GM18861 (cell line): ENCODE results near the gene PLOD1.
"Not testable (repeated sequence)": the region's sequence is repeated elsewhere in the genome, so short reads cannot be mapped to it uniquely, and the experiment has no call there.

Experiments used
- ATAC-seq: cut with Tn5 transposase; IDR thresholded peaks from one replicate; pipeline ENCODE4 v1.9.1; 2021; ENCODE audit not compliant: unreplicated experiment

Gene PLOD1

DNA sequence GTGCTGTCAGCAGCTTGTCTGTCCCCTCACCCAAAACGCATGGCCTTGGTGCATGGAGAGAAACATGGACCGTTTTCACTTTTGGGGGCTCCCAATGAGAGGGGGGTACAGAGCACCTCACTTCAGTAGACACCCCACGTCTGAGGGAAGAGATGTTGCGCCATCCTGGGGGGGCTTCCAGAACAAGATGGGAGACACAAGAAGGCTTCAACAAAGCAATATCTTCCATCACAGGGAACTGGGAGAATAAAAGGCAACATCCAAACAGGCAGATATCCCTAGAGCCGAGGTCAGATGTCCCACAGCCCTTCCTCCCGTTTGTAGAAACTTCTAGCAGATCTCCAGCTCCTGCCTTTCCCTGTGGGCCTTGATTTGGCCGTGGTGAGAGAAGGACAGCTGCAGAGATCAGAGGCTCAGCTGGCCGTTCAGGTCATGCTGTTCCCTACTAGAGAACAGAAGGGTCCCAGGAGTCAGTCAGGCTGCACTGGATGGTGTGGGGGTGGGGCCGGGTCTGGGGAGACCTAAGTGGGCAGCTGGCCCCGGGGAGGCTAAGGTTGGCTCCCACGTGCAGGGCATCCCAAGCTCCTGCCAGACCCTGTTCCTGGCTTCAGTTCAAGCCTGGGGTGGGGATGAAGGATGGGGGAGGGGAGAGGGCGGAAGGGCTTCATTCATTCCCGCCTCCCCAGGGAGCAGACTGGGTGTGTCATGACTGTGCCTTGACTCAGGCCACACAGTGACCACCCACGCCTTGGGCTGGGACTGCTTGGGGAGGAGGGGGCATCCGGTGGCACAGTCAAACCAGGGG, 4.4 kb downstream of the PLOD1 start:
- ATAC-seq = no peak

DNA sequence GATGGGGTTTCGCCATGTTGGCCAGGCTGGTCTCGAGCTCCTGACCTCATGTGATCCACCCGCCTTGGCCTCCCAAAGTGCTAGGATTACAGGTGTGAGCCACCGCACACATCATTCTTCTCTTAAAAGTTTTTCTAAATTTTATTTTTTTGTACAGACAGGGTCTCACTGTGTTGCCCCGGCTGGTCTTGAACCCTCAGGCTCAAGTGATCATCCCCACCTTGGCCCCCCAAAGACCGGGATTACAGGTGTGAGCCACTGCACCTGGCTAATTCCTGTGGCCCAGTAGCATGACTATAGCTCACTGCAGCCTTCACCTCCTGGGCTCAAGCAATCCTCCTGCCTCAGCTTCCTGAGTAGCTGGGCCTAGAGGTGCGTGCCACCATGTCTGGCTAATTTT, 5.3 kb downstream of the PLOD1 start:
- not testable (repeated sequence) for ATAC-seq

DNA sequence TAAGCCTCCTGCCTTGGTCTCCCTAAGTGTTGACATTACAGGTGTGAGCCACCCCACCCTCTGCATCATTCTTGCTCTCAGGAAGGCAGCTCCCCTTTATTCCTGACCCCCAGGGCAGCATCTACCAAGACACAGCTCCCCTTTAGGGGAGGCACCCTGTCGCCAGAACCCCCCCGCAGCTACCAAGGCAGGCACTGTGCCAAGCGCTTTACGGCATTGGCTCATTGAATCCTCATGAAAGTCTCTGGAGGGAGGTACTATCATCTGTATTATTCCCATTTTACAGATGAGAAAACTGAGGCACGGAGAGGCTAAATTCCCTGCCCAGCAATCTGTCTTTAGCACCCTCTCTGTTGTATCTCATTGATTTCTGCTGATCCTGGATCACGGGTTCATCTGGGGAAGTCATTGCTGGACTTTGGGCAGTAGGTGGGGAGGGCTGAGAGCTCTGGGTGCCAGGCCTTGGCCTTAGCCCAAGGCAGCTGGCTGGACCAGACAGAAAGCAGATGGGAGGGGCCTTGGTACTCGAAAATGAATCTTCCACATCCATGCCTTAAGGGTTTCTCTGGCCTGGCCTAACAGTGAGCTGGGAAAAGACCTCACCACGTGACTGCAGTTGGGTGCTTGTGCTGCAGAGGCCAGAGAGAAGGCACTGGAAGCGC, 5.9 kb downstream of the PLOD1 start:
- ATAC-seq = no peak

DNA sequence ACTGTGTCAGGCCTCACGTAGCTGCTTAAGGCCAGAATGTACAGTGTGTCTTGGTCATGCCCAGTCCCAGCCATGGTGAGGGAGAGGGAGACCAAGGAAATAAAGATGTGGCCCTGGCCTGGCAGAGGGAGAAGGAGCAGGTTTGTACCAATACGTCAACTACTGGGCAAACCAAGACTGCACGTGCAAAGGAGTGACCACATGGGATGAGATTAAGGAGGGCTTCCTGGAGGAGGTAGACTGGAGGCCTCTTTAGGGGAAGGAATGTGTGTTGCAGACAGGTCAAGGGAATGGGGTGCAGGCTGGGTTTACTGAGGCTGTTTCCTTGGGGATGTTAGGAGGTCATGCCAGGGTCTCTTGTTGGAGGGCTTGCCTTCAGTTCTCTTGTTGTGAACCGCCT, 7.8 kb downstream of the PLOD1 start:
- ATAC-seq = no peak

DNA sequence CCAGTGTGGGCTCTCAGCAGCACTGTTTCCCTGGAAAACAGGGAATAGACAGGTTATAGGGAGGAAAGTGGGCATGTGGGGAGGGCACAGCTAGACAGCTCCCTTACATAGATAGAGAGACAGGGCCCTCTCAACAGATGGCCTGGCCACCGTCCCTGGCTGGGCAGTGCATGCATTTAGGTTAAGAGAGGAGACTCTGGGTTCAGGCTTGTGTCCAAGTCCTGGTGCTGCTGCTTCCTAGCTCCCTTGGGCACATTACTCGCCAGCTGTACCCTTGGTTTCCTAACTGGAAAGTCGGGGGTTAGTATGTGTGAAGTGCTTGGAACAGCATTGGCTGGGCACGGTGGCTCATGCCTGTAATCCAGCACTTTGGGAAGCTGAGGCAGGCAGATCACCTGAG, 9.1 kb downstream of the PLOD1 start:
- no peak for ATAC-seq

DNA sequence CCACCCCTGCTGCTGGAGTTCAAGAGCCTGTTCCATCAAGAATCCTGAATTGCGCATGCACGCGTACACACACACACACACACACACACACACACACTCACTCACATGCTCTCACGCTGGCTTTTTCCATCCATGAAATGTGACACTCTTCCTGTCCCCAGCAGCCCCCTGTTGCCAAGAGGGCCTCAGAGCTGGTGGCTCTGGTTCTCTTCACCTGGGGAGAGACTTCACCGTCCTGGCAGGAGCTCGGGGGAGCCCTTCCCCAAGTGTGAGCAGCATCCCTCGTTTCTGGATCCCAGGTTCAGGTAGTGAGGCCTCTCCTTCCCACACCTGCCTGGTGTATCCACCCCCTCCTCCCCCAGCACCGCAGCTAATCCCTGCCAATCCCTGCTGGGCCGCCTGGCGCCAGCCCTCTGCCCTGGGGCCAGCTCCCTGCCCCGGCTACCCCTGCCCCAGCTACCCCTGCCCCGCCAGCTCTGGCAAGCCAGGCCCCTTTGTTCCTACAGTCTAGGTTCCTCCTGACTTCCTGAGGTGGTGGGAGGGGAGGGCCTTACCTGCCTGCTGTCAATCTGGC, 9.9 kb downstream of the PLOD1 start:
- ATAC-seq = no peak

DNA sequence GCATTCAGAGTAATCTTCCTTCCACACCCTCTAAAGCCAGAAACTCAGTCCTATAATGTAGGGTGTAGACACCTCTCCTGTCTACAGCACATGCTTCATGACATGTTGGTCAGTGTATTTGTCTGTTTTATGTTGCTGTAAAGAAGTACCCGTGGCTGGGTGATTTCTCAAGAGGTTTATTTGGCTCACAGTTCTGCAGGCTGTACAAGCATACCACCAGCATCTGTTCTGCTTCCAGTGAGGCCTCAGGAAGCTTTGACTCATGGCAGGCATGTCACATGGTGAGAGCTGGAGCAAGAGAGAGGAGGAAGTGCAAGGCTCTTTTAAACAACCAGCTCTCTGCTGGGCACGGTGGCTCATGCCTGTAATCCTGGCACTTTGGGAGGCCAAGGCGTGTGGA, 12.1 kb downstream of the PLOD1 start:
- ATAC-seq = no peak

DNA sequence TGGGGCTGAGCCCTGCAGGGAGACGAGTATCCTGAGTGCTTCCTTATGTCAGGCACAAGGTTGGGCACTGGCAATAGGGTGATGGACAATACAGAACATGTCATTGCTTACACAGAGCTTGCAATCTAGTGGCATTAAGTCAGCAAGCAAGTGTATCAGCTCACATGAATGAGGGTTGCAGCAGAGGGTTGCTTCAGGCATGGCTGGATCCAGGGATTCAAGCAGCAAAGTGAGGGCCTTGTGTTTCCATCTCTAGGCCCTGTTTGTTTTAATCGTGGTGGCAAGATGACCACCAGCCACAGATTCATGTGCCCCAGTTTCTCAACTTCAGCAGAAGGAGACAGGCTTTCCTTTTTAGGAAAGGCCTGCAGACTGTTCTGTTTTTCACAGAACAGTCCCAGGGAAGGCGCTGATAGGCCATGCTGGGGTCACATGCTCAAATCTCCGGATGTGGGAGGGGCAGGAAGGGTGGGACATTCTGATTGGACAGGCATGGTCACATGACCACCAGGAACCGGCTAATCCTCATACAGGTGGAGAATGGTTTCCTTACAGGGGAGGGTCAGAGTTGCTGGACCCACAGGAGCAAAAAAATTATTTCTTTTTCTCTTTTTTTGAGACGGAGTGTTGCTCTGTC, 14.4 kb downstream of the PLOD1 start:
- no peak for ATAC-seq

DNA sequence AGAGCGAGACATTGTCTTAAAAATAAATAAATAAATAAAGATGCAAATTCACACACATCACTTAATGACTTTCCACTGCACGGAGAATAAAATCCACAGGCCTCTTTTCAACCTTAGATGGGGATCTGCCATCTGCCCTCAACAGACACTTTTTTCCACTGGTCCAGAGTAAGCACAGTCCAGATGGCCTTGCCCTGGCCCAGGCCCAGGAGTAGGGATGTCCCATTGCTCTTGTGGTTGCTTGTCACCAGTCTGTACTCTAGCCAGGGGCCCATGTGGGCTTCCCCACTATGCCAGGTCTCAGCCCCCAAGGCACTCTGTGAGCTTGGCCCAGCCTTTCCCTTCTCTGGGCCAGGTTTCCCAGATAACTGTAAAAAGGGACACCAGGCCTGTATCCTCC, 17.4 kb downstream of the PLOD1 start:
- no peak for ATAC-seq

DNA sequence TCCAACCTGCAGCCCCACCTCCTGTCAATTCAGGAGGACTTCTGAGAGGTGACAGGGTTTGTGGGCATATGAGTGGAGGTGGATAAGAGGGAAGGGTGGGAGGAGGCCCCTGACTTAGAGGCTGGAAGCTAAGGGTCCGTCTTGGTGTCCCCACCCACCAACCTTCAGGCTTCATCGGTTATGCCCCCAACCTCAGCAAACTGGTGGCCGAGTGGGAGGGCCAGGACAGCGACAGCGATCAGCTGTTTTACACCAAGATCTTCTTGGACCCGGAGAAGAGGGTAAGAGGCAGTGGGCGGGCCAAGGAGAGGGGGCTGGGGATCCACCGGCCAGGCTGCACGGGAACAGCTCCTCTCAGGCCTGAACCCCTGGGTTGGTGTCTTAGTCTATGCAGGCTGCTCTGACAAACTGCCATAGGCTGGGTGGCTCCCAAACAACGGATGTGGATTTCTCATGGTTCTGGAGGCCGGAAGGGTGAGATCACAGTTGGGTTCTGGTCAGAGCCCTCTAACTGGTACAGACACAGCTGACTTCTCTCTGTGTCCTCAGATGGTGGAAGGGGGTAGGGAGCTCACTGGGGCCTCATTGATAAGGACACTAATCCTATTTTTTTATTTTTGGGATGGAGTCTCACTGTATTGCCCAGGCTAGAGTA, 18.1 kb downstream of the PLOD1 start:
- ATAC-seq = no peak

DNA sequence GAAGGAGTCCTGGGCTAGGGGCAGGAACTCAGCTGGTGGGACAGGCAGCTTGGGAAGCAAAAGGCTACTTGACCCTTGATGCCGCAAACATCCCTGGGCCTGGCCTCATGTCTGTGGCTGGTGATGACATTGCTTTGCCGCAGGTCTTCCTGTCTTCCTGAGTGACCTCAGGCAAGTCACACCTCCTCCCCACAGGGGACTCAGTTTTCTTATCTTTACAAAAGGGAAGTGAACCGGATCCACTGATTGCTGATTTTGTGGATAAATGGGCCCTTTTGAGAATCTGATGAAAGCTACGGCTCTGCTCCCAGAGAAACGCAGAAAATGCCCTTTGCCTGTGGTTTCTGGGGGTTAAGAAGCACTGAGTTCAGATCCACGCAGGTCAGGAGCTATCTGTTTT, 20.7 kb downstream of the PLOD1 start:
- no peak for ATAC-seq

DNA sequence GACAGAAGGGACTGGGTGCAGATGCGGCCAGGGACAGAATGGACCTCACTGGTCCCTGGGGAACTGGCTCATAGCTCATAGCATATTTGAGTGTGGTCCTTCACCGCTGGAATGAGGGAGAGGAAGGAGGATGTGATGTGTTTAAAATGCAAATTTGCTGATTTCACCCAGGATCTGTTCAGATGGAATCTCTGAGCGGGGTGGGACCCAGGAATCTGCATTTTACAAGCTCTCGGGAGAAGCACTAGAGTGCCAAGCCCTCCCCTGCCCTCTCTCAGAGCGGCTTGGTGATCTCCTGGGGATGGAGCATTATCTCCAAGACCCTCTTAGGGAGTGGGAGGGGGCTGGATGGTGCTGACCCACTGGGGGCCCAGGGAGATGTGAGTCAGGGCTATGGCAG, 22.9 kb downstream of the PLOD1 start:
- no peak for ATAC-seq

DNA sequence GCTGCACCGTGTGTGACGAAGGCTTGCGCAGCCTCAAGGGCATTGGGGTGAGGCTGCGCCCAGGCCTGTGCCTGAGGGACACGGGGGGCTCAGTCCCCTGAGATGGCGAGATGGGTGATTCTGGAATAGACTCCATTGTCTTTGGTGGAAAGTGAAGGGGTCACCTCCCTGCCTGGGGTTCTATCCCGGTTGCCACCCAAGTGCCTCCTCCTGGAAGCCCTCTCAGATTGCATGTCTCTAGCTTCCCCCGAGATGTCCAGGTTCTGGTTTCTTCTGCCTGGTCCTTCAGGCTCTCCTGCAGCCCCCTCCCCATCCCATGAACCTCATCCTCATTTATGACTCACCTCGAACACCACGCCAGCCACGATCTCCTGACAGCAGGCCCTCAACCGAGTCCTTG, 23.4 kb downstream of the PLOD1 start:
- ATAC-seq = no peak

DNA sequence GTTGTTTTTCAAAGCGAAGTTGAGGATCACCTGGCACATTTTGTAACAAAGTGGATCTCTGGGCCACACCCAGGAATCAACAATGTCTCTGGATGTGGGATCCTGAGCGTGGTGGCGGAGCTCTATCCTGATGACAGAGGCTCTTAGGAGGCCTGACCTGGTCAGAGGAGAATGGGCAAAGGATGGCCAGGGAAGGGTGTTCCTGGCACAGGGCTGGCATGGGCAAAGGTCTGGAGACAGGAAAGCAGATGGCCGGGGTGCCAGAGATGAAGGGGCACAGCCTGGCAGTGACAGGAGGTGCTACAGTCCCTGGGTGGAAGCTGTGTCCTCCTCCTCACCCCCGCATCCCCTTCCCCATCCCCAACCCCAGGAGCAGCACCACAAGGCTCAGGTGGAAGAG, 25.8 kb downstream of the PLOD1 start:
- no peak for ATAC-seq

DNA sequence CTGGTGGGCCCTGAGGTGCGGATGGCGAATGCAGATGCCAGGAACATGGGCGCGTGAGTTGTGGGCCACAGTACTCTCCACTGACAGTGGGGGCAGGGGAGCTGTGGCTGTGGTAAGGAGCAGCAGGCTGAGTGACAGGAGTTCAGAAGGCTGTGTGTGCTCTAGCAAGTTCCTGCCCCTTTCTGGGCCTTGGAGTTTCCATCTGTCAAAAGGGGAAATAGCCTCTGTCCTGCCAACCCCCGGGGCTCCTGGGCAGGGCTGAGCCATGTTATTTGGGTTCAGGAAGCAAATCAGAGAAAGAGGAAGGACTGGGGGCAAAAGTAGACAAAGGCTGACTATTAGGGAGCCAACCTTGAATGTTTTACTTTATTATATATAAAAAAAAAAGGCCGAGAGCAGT, 26.2 kb downstream of the PLOD1 start:
- no peak for ATAC-seq

DNA sequence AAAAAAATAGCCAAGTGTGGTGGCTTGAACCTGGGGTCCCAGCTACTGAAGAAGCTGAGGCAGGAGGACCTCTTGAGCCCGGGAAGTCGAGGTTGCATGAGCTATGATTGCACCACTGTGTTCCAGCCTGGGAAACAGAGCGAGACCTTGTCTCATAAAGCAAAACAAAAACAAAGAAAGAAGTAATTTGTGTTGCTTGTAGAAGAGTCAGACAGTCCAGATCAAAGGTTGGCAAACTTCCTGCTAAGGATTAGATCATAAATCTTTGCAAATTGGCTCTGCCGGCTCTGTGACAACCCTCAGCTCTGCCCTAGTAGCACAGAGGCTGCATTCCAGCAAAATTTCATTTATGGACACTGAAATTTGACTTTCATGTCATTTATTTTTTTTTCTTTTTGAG, 26.7 kb downstream of the PLOD1 start:
- no peak for ATAC-seq

DNA sequence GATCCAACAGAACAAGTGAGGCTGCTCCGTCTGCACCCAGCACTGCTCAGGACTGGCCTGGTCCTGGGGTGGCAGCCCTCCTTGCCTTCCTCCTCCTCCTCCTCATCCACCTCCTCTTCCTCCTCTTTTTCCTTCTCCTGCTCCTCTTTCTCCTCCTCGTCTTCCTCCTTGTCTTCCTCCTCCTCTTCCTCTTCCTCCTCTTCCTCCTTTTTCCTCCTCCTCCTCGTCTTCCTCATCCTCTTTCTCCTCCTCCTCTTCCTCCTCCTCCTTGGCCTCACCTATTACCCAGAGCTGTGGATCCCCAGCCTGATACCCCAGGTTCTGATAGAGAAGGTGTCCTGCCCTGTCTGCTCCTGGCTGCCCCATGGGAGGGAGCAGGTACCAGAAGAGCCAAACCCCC, 29.1 kb downstream of the PLOD1 start:
- no peak for ATAC-seq

DNA sequence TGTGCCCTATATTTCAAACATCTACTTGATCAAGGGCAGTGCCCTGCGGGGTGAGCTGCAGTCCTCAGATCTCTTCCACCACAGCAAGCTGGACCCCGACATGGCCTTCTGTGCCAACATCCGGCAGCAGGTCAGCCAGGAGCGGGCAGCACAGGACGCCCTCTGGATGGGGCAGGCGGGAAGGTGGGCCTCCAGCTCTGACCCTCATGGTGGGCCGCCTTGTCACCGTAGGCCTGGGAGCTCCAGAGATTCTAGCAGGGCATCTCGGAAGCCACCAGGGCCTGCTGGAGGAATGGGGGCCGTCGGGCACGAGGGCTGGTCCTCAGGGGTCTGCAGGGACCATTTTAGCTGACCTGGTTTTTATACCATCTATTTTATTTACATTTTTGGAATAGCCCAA, 30.1 kb downstream of the PLOD1 start:
- no peak for ATAC-seq

DNA sequence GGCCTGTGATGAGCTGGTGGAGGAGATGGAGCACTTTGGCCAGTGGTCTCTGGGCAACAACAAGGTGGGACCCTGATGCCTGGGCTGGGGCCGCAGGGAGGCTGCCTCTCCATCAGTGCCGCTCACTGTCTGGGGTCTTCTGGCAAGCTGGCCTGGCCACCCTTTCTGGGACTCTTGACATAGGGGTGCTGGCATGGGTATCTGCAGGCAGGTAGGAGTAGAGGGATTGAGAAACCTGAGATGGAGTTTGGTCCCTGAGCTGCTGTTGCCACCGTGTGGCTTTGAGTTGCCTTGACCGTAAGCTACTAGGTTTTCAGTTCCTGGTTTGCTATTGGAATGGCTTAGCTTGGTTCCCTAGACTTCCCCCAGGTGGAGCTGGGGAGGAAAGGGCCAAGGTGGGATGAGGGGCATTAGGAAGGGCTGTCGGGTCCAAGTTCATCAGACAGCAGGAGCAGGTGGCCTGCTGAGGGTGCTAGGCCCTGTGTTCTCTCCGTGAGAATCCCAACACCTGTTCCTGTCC, 32.6 kb downstream of the PLOD1 start:
- no peak for ATAC-seq

DNA sequence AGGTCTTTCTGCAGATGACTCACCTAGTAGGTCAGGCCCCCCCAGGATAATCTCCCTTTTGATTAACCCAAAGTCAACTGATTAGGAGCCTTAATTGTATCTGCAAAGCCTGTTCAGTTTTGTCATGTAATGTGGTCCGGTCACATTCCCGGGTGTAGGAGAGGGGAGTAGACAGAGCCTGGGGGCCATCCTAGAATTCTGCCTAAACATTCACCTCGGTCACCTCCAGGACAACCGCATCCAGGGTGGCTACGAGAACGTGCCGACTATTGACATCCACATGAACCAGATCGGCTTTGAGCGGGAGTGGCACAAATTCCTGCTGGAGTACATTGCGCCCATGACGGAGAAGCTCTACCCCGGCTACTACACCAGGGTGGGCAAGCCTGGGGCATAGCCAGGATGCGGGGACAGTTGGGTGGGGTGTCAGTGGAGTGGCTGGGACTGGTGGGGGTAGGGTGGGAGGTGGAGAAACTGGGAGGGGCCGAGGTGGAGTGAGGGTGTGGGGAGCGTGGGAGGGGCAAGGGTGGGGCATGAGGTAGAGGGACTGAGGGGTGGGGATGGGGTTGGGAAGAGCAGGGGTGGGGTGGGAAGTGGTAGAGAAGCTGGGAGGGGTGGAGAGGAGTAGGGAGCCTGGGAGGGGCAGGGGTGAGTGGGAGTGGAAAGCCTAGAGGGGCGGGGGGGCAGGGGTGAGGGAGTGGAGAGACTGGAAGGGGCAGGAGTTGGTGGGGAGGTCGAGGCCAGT, 36.1 kb downstream of the PLOD1 start:
- ATAC-seq = no peak

DNA sequence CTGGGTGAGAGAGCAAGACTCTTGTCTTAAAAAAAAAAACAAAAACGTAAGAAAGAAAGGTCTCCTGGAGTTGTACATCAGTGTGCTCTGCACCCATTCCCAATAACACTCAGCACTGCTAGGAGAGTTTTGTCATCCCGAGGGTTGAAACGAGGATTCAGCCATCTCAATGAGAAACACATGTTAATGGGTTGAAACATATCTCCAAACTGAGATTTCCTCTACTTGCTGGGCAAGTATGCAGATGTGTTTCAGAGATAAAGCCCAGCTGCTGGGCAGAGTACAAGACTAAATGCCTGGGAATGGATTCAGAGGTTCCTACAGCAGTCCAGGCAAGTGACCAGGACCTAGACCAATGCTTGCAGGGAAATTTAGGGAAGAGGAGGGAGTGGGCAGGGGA, 43.1 kb downstream of the PLOD1 start:
- no peak for ATAC-seq
